22Rv1 (cell line): ENCODE measurements around the gene PLA1A.

Experiments
- ZFX ChIP-seq: fragments of 450-650 bp; IDR thresholded peaks from 2 replicates; pipeline ENCODE4 v1.6.1; 2017; ENCODE audit warnings: antibody characterized with exemption, borderline replicate concordance
- TF ChIP-seq, protein P1 (sequence below): fragments of 450-650 bp; IDR thresholded peaks from 2 replicates; pipeline ENCODE4 v1.5.1; 2017; ENCODE audit warnings: mild to moderate bottlenecking

DNA sequence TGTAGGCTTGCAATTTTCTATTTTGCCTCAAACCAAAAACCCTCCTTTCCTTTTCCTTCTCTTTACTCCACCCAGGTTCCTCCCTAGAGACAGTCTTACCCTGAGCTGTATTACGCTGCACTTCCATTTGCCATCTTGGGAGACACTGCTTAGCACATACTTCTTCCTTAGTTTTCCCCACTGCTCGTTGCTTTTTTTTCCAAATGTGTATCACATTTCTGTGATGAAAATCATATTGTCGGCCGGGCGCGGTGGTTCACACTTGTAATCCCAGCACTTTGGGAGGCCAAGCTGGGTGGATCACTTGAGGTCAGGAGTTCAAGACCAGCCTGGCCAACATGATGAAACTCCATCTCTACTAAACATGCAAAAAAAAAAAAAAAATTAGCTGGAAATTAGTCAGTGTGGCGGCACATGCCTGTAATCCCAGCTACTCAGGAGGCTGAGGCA is 33.2 kb downstream of the PLA1A start:
- TF ChIP-seq, protein P1, sequence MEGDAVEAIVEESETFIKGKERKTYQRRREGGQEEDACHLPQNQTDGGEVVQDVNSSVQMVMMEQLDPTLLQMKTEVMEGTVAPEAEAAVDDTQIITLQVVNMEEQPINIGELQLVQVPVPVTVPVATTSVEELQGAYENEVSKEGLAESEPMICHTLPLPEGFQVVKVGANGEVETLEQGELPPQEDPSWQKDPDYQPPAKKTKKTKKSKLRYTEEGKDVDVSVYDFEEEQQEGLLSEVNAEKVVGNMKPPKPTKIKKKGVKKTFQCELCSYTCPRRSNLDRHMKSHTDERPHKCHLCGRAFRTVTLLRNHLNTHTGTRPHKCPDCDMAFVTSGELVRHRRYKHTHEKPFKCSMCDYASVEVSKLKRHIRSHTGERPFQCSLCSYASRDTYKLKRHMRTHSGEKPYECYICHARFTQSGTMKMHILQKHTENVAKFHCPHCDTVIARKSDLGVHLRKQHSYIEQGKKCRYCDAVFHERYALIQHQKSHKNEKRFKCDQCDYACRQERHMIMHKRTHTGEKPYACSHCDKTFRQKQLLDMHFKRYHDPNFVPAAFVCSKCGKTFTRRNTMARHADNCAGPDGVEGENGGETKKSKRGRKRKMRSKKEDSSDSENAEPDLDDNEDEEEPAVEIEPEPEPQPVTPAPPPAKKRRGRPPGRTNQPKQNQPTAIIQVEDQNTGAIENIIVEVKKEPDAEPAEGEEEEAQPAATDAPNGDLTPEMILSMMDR = no peak
- no peak for TF ChIP-seq ZFX
